ENCODE data around the gene C12orf75. TPM values are rescaled to one million over a fixed set of nuclear protein-coding genes. Genes with fewer than 3 reads are reported as not detected.
"Not testable (repeated sequence)": the region's sequence is repeated elsewhere in the genome, so short reads cannot be mapped to it uniquely, and the experiment has no call there.

C12orf75 gene
- total and polyA plus RNA-seq, 12 donors: 6.0 to 94.2 (median 10.3) TPM

DNA sequence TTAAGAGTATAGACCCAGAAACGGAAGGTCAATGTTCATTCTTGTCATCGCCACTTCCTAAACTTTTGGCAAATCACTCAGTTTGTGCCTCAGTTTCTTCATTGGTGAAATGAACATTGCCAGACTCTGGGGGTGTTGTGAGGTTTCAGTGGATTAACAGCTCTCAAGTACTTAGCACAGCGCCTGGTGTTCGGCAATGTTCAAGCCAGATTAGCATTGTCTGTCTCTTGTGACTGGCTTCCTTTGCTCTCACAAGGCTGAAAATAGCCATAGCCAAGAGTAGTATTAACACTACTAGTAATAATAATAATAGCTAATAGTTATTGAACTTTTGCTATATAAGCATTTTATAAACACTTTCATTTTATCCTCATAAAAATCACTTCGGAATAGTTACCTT lies 71.9 kb downstream of the C12orf75 start:
- TF ChIP-seq, protein P1, sequence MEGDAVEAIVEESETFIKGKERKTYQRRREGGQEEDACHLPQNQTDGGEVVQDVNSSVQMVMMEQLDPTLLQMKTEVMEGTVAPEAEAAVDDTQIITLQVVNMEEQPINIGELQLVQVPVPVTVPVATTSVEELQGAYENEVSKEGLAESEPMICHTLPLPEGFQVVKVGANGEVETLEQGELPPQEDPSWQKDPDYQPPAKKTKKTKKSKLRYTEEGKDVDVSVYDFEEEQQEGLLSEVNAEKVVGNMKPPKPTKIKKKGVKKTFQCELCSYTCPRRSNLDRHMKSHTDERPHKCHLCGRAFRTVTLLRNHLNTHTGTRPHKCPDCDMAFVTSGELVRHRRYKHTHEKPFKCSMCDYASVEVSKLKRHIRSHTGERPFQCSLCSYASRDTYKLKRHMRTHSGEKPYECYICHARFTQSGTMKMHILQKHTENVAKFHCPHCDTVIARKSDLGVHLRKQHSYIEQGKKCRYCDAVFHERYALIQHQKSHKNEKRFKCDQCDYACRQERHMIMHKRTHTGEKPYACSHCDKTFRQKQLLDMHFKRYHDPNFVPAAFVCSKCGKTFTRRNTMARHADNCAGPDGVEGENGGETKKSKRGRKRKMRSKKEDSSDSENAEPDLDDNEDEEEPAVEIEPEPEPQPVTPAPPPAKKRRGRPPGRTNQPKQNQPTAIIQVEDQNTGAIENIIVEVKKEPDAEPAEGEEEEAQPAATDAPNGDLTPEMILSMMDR (IDR thresholded peaks at IDR 0.05): no peak
- no peak for TF ChIP-seq POLR2A (IDR thresholded peaks at IDR 0.05)
- no peaks in the 10 kb centered on the region for H3K4me1 ChIP-seq (replicated peaks in 1 of 2)
- intact Hi-C loops (cut with DNase I): no loop called here
- H3K36me3 ChIP-seq (replicated peaks in 1 of 2): no peaks in the 10 kb centered on the region
- H3K4me3 ChIP-seq: no peak overlapping the region
- no peak overlapping the region for H3K27ac ChIP-seq
- no peaks in the 10 kb centered on the region for H3K9me3 ChIP-seq (replicated peaks in 1 of 3)
- no peak for DNase-seq
- WGBS, 4 donors: 88 to 92% (median 90%) methylated on average over 5 of the region's 5 CpGs
- no peaks in the 10 kb centered on the region for H3K27me3 ChIP-seq

DNA sequence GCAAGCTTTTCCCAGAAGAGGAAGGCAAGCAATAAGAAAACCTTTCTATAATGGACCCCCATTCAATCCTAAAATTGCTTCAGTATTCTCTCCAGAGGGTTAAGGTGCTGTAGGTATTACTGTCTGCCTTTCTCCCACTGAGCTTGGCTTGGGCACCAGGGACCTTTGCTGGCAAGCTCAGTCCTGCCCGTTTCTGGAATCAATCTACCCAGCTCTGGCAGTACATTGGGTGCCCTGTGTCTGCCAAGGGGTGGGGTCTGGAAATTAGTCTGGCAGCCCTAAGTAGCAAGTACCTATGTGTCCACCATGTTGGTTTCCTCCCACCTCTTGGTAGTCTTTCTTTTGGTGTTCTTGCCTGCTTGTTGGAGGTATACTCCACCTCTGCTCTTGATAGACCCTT lies 72.6 kb downstream of the C12orf75 start:
- TF ChIP-seq POLR2A (IDR thresholded peaks at IDR 0.05): no peak
- TF ChIP-seq, protein P1 (IDR thresholded peaks at IDR 0.05): no peak
- H3K27ac ChIP-seq: no peak overlapping the region
- 67 to 100% (median 97%) methylated on average over 1 of the region's 1 CpG for WGBS, 4 donors
- intact Hi-C loops (cut with DNase I): no loop called here
- no peaks in the 10 kb centered on the region for H3K9me3 ChIP-seq (replicated peaks in 1 of 3)
- DNase-seq: no peak
- H3K4me1 ChIP-seq (replicated peaks in 1 of 2): no peaks in the 10 kb centered on the region
- H3K4me3 ChIP-seq: no peak overlapping the region
- H3K27me3 ChIP-seq: no peaks in the 10 kb centered on the region
- H3K36me3 ChIP-seq (replicated peaks in 1 of 2): no peaks in the 10 kb centered on the region

DNA sequence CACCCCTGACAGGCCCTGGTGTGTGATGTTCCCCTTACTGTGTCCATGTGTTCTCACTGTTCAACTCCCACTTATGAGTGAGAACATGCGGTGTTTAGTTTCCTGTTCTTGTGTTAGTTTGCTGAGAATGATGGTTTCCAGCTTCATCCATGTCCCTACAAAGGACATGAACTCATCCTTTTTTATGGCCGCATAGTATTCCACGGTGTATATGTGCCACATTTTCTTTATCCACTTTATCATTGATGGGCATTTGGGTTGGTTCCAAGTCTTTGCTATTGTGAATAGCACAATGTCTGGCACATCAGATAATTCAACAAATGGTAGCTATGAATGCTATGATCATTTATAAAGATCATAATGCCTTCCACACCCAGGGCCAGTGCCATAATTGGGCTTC lies 73.6 kb downstream of the C12orf75 start:
- H3K9me3 ChIP-seq (replicated peaks in 1 of 3); DNase-seq; H3K4me3 ChIP-seq; intact Hi-C loops (cut with DNase I); H3K4me1 ChIP-seq (replicated peaks in 1 of 2); H3K27me3 ChIP-seq; H3K36me3 ChIP-seq (replicated peaks in 1 of 2); H3K27ac ChIP-seq: not testable (repeated sequence)
- 93 to 100% (median 97%) methylated on average over 3 of the region's 3 CpGs for WGBS, 4 donors

DNA sequence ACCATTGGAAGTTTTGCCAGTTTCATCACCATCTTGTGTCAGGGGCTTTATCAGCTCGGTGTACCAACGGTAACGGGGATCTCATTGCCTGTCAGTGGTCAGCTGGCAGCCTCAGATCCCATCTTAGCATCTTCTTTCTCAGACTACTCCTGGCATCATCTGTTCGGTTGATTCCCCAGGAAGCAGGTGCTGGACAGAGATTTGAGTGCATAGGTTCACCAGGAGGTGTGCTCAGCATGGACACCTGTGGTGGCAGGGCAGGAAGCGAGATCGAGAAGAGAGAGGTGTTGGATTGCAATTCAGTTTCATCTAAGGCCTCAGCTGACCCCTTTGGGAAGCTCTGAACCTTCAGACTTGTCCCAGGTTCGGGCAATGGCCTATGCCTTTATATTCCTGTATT lies 76.0 kb downstream of the C12orf75 start:
- no peak for TF ChIP-seq POLR2A (IDR thresholded peaks at IDR 0.05)
- TF ChIP-seq, protein P1 (IDR thresholded peaks at IDR 0.05): no peak
- 90 to 96% (median 93%) methylated on average over 7 of the region's 7 CpGs for WGBS, 4 donors
- peaks cover 0 to 6% of the 10 kb centered on the region in 2 donors for H3K4me1 ChIP-seq (replicated peaks in 1 of 2)

DNA sequence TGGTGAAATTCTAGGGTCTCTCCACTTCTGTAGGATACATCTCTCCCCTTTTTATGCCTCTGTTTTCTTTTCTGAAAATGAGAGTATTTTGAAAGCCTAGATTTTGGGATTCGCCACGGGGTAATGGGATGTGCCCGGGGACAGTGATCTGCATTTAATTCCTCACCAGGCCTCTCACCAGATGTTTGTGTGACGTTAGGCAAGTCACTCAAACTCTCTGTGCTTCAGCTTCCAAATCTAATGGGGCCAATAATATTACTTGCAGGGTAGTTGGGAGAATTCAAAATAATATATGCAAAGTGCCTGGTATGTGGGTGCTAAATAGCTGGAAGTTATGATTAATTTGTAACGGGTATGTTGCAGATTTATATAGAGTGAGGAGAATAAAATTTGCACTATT lies 78.8 kb downstream of the C12orf75 start:
- Histone ChIP-seq H3K4me3 (no peak overlapping the region), H3K9me3 (replicated peaks in 1 of 3) (no peaks in the 10 kb centered on the region), H3K36me3 (replicated peaks in 1 of 2) (no peaks in the 10 kb centered on the region), H3K4me1 (replicated peaks in 1 of 2) (peaks cover 0 to 6% of the 10 kb centered on the region in 2 donors), H3K27ac (no peak overlapping the region), H3K27me3 (no peaks in the 10 kb centered on the region)
- TF ChIP-seq, protein P1 (IDR thresholded peaks at IDR 0.05): no peak
- no peak for TF ChIP-seq POLR2A (IDR thresholded peaks at IDR 0.05)
- WGBS, 4 donors: 75 to 85% (median 81%) methylated on average over 5 of the region's 5 CpGs
- intact Hi-C loops (cut with DNase I): no loop called here
- no peak for DNase-seq

More for the DNA sequence above, 76.0 kb downstream of the C12orf75 start:
- no peak for DNase-seq
- intact Hi-C loops (cut with DNase I): no loop called here
- no peaks in the 10 kb centered on the region for H3K27me3 ChIP-seq
- H3K4me3 ChIP-seq: no peak overlapping the region
- H3K9me3 ChIP-seq (replicated peaks in 1 of 3): no peaks in the 10 kb centered on the region
- H3K27ac ChIP-seq: no peak overlapping the region
- no peaks in the 10 kb centered on the region for H3K36me3 ChIP-seq (replicated peaks in 1 of 2)

Measured in adrenal gland (tissue), 12 donors.